HG03175 (cell line): Measurements from ENCODE around the gene KDM2A.
"Not testable (repeated sequence)": the region's sequence is repeated elsewhere in the genome, so short reads cannot be mapped to it uniquely, and the experiment has no call there.

Source experiments
- ATAC-seq: cut with Tn5 transposase; IDR thresholded peaks from one replicate; pipeline ENCODE4 v1.9.1; 2021; ENCODE audit warnings: mild to moderate bottlenecking, moderate library complexity; ENCODE audit not compliant: unreplicated experiment

The KDM2A gene

GRCh38 chr11:67117672-67118180 lies 1.3 kb upstream of the KDM2A start:
- no peak for ATAC-seq

- peak; percentile 16 for ATAC-seq
These were observed 789 bp upstream of the KDM2A start for GRCh38 chr11:67118181-67118766.

- peak; percentile 16 for ATAC-seq
These were observed 725 bp downstream of the KDM2A start for GRCh38 chr11:67119585-67120391.

- ATAC-seq: no peak
These were observed 1.4 kb downstream of the KDM2A start for GRCh38 chr11:67120456-67120855.

- ATAC-seq: peak; percentile 35
These were observed 2.0 kb downstream of the KDM2A start for GRCh38 chr11:67120881-67121710.

GRCh38 chr11:67123801-67124200 lies 4.7 kb downstream of the KDM2A start:
- ATAC-seq: not testable (repeated sequence)

GRCh38 chr11:67126243-67126642 lies 7.2 kb downstream of the KDM2A start:
- ATAC-seq: not testable (repeated sequence)

- no peak for ATAC-seq
These were observed 7.9 kb downstream of the KDM2A start for GRCh38 chr11:67126986-67127385.

- ATAC-seq: not testable (repeated sequence)
These were observed 11.8 kb downstream of the KDM2A start for GRCh38 chr11:67130861-67131260.

- no peak for ATAC-seq
These were observed 17.1 kb downstream of the KDM2A start for GRCh38 chr11:67136156-67136555.

- no peak for ATAC-seq
These were observed 19.9 kb downstream of the KDM2A start for GRCh38 chr11:67138922-67139321.

GRCh38 chr11:67146516-67147226 lies 27.6 kb downstream of the KDM2A start:
- no peak for ATAC-seq

GRCh38 chr11:67153971-67154370 lies 34.9 kb downstream of the KDM2A start:
- ATAC-seq: no peak

- no peak for ATAC-seq
These were observed 35.7 kb downstream of the KDM2A start for GRCh38 chr11:67154726-67155125.

GRCh38 chr11:67157691-67158090 lies 38.6 kb downstream of the KDM2A start:
- ATAC-seq: no peak

GRCh38 chr11:67158221-67158620 lies 39.2 kb downstream of the KDM2A start:
- no peak for ATAC-seq

- ATAC-seq: no peak
These were observed 41.0 kb downstream of the KDM2A start for GRCh38 chr11:67160045-67160444.

- ATAC-seq: no peak
These were observed 42.1 kb downstream of the KDM2A start for GRCh38 chr11:67160872-67161783.

- no peak for ATAC-seq
These were observed 43.9 kb downstream of the KDM2A start for GRCh38 chr11:67163006-67163405.

- ATAC-seq: no peak
These were observed 46.6 kb downstream of the KDM2A start for GRCh38 chr11:67165623-67166022.
